Activated effector memory CD4-positive, alpha-beta T cell treated with Interleukin-2 at 50 U/mL for 16 hours (primary cell): ENCODE data around the gene PHACTR3.
"Not testable (repeated sequence)": the region's sequence is repeated elsewhere in the genome, so short reads cannot be mapped to it uniquely, and the experiment has no call there.

Source experiments
- DNase-seq: peaks from one replicate; pipeline ENCODE4 v3.0.0-alpha.2; 2020

PHACTR3 gene

DNA sequence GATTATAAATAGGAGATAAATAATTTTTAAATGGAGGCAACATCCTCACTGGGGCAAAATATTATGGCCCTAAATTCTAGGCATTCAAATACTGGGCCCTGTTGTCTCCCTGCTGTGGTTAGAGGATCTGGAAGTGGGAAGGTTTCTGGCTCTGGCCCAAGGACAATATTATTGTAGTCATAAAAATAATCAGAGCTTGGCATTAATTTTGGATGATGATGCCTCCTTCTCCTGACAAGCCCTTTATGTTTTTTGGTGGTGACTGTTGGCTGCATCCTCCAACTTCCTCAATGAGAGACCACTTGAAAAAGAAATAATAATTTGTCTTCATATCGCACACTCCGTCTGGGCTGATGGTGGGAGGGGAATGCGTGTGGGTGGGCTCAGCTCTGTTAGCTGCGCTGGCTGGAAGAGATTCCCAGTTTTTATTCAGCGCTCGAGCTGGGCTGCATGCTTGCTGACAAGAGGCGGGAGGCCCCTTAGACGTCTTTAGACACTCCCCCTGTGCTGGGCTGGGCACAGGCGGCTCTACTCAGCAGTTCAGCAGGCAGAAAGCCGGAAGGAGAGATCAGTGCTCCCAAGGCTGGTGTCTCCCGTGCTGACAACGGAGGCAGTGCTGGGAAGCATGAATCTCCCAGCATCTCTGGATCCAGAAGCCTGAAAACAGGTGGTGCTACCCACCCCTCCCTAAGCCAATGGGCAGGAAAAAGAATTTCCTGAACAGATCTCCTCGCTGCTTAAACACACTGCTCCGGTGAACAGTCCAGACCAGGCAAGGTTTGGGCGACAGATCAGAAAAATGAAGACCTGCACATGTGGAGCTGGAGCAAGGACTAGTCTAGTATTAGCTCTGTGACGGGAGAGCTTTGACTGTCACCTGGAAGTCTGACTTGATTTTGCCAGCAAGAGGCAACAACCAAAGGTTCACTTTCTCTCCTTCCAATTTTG lies 231.4 kb downstream of the PHACTR3 start:
- DNase-seq: no peak

DNA sequence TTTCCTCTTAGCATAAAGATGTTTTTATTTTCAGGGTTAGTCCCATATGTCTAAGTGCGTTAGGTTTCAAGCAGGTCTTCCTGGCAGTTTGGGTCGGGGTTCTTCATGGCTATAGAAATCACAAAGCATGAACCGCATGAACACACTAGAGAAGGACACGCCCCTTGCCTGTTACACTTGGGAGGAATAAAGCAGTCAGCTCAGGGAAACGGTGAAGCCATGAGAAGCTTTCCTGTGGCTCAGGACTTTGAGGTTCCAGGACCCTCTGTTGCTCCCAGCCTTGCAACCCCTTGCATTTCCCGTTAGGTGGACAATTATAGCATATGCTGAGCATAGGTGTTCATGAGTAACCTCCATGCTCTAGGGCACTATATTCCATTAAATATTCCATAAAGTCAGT lies 232.4 kb downstream of the PHACTR3 start:
- no peak for DNase-seq

DNA sequence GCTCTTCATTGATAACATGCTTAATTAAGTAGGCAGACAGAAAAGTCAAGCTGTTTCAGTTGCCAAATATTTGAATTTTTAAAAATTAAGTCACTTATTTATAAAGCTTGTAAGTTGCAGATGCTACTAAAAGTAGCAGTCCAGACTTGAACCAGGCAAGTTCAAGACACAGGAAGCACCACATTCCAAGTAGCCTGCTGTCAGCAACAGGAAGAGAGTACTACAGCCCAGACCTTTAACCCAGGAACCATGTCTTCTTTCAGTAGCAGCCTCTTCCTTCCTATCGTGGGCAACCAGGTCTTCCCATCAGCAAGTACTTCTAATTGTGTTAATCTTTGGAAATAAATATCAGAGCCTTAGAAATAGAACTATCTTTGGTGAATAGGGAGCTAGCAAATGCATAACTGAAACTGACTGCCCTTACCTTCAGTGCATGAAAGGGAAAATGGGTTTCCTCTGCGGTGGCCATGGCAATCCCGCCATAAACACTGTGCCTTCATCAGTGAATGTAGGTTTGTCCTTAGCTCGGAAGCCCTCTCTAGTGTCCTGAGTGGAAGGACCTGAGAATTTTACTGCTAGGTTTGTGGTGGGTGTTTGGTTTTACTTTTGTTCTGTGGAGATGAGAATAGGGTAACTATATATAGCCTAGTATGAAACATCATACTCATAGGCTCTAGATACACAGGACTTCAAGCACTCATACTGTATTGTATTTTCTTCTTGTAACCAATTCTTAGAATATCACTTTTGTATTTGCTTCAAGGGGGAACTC lies 233.5 kb downstream of the PHACTR3 start:
- no peak for DNase-seq

DNA sequence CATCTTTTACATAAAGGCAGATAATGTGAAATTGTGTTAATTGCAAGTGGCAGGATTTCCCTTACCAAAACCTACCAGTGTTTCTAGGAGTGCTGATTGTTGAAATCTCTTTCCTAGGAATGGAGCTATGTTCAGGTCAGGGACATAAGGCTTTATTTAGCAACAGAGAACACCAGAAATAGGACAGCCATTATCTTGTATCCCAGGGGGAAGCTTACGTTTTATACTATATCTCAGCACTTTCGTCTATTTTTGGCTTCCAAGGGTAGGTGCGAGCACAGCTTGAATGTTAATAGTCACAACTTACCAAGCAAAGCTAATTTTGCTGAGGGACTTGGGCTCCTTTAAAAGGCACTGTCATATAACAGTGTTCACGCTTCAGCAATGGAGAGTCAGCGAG lies 235.1 kb downstream of the PHACTR3 start:
- DNase-seq: no peak

DNA sequence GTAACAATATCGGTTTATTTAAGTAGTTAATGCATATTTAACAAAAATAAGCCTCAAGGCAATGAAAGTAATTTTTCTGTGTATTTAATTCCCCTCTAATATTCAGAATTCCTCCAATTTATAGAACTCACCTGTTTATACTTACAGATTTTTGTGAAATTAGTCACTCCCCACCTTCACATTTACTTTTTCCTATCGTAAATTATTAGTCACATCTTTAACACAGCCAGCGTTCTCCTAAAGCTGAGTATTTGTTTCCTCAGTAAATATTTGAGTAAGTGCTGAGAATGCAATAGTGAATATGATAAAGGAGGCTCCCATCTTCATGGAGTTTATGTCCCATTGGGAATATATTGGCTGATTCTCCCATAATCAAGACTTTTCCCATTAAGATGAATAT lies 241.1 kb downstream of the PHACTR3 start:
- no peak for DNase-seq

DNA sequence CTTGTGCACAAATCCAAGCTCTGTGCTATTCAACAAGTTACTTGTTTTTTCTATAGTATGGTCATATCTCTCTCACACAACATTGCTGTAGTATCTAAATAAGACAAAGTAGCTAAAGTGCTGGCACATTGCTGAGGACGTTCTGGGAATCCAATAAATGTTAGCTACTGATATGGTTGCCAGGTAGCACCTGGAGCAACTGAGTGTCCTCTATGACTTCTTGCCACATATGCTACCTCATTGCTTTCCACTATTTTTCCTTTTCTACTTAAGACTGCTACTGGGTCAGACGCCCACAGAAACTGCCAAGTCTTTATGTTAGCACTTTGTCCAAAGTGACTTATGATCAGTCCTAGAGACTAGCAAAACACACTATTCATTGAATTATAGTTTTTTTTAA lies 243.8 kb downstream of the PHACTR3 start:
- DNase-seq: no peak

DNA sequence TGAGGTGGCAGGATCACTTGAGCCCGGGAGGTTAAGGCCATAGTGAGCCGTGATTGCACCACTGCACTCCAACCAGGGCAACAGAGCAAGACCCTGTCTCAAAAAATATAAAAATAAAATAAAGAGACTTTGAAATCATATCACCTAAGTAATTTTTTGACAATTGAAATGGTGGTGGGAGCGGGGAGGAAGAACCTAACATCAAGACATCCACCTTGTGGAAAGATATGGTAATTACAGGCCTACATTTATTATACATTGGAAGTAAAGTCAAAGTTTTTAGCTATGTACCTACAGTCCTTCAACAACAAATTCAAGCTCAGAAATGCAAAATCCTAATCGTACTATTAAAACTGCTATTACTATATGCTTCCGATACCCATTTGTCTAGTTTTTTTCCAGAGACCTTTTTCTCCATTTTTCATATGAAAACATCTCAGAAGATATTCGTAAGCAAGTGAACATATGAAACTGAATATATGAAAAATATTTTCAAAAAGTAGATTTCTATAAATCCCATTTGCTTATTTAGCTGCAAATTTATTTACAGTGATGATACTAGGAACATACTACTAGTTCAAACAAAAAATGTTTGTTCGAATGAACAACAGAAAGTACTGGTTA lies 245.8 kb downstream of the PHACTR3 start:
- no peak for DNase-seq

DNA sequence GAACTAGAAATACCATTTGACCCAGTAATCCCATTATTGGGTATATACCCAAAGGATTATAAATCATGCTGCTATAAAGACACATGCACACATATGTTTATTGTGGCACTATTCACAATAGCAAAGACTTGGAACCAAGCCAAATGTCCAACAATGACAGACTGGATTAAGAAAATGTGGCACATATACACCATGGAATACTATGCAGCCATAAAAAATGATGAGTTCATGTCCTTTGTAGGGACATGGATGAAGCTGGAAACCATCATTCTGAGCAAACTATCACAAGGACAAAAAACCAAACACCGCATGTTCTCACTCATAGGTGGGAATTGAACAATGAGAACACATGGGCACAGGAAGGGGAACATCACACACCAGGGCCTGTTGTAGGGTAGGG lies 252.2 kb downstream of the PHACTR3 start:
- not testable (repeated sequence) for DNase-seq

DNA sequence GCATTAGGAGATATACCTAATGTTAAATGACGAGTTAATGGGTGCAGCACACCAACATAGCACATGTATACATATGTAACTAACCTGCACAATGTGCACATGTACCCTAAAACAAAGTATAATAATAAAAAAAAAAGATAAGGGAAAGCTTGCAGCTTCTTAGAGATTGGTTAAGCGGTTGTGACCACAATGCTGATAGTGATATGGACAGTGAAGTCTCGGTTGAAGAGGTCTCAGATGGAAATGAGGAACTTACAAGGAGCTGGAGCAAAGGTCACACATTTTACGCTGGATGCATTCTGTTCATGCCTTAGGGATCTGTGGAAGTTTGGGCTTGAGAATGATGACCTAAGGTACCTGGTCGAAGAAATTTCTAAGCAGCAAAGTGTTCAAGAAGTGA lies 252.6 kb downstream of the PHACTR3 start:
- not testable (repeated sequence) for DNase-seq

DNA sequence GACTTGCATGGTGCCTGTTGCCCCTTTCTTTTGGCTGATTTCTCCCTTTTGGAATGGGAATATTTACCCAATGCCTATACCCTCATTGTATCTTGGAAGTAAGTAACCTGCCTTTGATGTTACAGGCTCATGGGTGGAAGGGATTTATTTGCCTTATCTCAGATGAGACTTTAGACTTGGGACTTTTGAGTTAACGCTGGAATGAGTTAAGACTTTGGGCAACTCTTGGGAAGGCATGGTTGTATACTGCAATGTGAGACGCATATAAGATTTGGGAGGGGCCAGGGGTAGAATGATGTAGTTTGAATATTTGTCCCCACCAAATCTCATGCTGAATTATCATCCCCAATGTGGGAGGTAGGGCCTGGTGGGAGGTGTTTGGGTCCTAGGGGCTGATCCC lies 253.6 kb downstream of the PHACTR3 start:
- DNase-seq: no peak

DNA sequence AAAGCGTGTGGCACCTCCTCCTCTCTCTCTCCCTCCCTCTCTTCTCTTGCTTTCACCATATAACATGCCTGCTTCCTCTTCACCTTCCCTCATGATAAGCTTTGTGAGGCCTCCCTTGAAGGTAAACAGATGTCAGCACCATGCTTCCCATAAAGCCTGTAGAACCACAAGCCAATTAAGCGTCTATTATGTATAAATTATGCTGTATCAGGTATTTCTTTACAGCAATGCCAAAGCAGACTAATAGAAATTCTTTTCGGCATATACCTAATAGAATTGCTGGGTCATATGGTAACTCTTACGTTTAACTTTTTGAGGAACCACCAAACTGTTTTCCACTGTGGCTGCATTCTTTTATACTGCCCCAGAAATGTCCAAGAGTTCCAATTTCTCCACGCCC lies 254.1 kb downstream of the PHACTR3 start:
- DNase-seq: no peak

DNA sequence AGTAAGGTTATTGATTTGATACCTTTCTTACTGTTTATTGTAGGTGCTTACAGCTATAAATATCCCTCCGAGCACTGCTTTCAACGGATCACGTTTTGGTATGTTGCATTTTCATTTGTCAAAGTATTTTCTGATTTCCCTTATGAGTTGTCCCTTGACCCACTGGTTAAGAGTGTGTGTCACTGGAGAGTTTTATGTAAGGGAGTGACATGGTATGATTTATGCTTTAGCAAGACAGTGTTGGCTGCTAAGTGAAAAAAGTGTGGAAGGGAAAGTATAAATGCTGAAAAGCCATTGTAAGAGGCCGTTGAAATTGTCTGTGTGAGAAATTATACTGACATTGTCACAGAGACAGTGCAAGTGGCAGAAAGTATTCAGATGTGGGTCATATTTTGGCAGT lies 257.1 kb downstream of the PHACTR3 start:
- DNase-seq: no peak

DNA sequence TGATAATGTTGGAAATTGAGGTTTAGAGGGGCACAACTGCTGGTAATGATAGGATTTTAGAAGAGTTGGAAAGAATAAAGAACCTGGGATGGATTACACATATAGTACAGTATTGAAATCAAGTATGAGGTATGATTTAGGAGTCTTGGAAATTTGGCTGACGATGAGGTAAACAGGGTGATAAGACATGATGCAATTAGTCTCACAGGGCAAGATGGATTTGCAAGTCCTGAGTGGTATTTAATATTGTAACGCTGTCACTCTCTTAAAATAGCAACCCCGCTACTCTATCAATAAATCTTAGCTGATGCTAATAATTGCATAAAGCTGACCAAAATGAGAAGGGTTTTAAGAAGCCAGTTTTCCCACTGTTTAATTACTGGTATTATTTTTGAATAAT lies 258.7 kb downstream of the PHACTR3 start:
- no peak for DNase-seq

DNA sequence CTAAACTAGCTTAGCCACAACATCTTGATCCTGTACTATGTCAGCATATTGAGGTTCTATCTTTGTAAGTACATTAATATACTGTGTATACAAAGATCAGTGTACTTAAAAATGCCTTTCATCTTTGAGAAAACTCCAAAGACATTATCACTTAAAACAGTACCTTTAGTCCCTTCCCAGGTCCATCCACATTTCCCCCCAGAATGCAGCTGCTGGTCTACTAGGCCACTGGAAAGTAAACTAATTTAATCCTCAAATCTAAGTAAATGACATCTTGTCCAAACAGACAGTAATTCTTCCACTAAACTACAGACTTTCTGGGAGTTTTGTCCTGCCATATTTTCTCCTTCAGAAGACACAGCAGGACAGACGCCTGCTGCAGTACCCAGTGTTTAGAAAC lies 260.4 kb downstream of the PHACTR3 start:
- DNase-seq: no peak

DNA sequence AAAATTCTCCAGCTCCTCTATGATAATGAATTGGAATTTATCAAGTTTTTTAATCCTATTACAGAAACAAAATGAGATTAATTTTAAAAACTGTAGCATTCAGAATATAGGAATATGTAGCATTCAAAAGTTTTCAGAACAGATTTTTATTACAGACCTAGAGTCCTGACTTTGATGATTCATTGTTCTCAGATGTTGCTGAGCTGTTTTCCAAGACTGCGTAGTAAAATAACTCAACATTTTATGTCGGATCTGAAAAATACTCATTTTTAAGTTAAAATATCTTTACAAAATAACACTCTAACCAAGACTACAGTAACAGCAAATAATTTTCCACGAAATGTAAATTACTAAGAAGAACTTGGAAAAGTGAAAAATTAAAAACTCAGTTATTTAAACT lies 262.0 kb downstream of the PHACTR3 start:
- no peak for DNase-seq

DNA sequence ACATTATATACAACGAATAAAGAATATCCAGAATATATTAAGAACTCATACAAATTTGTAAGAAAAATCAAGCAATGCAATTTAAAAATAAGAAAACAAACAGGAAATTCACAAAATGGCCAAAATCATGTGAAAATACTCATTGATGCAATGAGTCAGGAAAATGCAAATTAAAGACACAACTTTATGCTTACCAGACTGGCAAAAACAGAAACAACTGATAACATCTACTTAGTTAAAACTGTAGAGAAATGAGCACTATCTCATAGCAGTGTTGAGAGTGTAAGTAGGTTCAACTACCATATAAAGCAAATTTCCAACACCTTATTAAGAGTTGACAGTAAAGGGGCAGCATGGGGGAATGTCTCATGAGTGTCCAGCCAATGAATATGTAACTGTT lies 266.8 kb downstream of the PHACTR3 start:
- no peak for DNase-seq

DNA sequence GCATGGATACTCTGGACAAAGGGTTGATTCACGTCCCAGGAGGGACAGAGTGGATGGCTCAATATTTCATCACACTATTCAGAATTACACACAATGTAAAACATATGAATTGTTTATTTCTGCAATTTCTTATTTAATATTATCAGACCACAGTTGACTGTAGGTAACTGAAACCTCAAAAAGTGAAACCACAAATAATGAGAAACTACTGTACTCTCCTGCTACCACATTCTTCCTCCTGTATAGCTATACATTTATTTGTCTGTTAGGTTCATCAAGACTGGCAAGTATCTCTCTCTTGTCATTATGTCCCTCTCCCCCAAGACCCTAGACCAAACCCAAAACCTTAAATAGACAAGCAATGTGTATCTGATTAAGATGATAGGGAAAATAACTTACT lies 269.1 kb downstream of the PHACTR3 start:
- DNase-seq: no peak

DNA sequence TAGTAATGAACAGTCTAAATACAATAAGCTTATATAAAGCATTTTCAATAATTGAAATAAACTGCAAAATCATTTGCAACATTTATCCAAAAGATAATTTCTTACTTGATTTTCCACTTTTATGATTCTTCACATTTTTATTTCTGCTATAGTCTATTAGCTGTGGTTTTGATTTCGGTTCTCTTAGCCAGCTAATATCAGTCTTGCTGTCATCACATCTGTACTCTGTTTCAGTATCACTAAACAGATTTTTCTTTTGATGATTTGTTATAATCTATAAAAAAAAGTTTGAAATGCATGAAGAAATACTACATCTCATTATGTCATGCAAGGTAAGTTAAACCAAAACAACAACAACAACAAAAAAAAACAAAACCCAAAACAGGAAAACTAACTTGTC lies 275.9 kb downstream of the PHACTR3 start:
- DNase-seq: no peak

DNA sequence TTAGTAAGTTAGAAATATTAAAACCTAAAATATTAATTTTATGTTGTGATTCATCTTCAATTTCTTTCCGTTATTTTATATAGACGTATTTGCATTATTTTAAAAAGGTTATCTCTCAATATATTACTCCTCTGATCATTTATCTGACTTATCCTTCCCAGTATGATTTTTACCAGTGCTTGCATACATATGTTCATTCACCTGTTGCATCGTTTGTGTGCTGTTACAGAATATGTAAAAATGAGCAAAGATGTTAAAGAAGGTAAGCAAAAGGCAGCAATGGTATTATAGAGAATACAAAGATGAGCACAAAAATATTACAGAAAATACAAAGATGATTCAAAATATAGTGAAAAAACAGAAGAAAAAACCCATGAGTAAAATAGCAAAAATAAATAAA lies 280.2 kb downstream of the PHACTR3 start:
- DNase-seq: no peak

DNA sequence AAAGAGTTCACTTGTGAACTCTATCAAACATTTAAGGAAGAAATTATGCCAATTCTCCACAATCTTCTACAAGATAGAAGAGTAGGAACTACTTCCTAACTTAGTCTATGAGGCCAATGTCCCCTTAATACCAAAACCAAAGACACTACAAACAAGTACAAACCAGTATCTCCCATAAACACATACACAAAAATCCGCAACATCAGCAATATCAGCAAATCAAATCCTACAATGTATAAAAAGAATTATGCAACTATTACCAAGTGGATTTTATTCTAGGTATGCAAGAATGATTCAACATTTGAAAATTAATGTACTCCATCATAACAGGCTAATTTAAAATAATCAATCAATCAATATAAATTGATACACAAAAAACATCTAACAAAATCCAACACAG lies 283.7 kb downstream of the PHACTR3 start:
- no peak for DNase-seq

DNA sequence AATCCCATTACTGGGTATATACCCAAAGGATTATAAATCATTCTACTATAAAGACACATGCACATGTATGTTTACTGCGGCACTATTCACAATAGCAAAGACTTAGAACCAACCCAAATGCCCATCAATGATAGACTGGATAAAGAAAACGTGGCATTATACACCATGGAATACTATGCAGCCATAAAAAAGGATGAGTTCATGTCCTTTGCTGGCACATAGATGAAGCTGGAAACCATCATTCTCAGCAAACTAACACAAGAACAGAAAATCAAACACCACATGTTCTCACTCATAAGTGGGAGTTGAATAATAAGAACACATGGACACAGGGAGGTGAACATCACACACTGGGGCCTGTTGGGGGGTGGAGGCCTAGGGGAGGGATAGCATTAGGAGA lies 285.7 kb downstream of the PHACTR3 start:
- DNase-seq: not testable (repeated sequence)

DNA sequence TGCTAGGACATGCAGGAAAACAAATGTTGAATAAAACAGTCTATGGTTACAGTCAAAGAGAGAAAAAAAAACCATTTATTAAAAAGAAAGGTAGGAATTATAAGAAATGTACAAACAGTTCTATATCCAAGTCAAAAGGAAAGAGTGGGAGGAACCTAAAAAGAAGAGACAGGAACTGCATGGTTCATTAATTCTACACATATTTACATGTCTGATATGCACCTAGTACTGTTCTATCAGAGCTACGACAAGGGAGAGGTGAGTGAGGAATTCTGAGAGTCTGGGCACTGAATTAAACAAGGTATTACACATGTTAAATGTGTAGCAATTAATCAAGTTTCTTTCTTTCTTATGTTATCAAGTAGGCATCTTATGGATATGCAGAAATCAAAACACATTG lies 287.2 kb downstream of the PHACTR3 start:
- DNase-seq: no peak

DNA sequence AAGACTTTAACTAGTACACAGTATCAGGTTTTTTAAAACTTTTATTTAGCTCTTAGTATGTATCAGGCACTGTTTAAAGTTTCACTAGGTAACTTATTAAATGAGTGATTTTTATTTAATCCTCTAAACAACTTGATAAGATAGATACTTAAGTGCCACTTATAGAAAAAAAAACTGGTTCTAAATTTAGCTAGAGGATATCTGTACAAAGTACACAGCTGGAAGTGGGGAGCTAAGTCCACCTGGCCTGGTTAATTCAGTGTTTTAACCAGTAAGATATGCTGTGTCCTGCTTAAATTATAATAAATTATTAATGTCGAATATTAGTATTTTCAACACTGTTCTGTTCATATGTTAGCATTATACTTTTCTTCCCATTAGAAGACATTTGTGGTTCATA lies 291.6 kb downstream of the PHACTR3 start:
- no peak for DNase-seq
